ENCODE results near the gene ZNF710. TPM values are rescaled to one million over a fixed set of nuclear protein-coding genes. Genes with fewer than 3 reads are reported as not detected.
A peak's percentile ranks its signal among the peaks of the same experiment; 100 is the strongest.

ZNF710 gene
- total RNA-seq, 1 donor from 2014 or later, result 45.5 TPM

DNA sequence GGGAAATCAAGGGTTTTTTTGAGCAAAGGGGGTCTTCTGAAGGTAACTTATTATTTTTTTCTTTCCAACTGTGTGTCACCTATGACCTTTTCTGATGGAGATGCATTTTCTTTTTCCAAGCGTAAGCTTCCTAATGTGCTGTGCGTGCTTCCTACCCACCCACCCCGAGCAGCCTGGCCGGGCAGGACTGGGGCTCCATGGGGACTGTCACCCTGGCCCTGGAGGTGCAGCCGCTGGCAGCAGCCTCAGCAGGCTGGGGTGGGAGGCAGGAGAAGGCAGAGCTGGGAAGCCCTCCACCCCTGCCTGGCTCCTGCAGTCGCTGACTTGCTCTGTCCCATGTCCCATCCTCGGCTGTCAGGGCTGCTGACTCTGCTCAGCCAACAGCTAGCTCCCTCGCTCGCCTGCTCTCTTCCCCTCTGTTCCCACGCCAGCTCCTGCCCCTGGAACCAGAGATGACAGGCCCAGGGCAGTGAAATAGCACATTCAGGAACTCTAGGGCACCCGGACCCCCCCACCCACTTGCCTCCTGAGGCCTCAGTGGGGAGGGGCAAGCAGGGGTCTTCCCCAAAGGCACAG lies 79.8 kb downstream of the ZNF710 start:
- Mint-ChIP-seq H3K27ac (no peak overlapping the region), H3K27me3 (no peaks in the 10 kb centered on the region), H3K4me3 (no peak overlapping the region), H3K4me1 (peaks cover 11% of the 10 kb centered on the region), H3K9me3 (no peaks in the 10 kb centered on the region), H3K36me3 (ENCODE audit: low read depth) (peaks cover 68% of the 10 kb centered on the region)
- ChIA-PET POLR2A (no interaction called here), CTCF (no interaction called here)
- no peak for DNase-seq
- no peak for ATAC-seq (ENCODE audit: low read depth)
- intact Hi-C loops (cut with micrococcal nuclease), result no loop called here
- TF ChIP-seq, protein P1, sequence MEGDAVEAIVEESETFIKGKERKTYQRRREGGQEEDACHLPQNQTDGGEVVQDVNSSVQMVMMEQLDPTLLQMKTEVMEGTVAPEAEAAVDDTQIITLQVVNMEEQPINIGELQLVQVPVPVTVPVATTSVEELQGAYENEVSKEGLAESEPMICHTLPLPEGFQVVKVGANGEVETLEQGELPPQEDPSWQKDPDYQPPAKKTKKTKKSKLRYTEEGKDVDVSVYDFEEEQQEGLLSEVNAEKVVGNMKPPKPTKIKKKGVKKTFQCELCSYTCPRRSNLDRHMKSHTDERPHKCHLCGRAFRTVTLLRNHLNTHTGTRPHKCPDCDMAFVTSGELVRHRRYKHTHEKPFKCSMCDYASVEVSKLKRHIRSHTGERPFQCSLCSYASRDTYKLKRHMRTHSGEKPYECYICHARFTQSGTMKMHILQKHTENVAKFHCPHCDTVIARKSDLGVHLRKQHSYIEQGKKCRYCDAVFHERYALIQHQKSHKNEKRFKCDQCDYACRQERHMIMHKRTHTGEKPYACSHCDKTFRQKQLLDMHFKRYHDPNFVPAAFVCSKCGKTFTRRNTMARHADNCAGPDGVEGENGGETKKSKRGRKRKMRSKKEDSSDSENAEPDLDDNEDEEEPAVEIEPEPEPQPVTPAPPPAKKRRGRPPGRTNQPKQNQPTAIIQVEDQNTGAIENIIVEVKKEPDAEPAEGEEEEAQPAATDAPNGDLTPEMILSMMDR (IDR thresholded peaks at IDR 0.05), result no peak

DNA sequence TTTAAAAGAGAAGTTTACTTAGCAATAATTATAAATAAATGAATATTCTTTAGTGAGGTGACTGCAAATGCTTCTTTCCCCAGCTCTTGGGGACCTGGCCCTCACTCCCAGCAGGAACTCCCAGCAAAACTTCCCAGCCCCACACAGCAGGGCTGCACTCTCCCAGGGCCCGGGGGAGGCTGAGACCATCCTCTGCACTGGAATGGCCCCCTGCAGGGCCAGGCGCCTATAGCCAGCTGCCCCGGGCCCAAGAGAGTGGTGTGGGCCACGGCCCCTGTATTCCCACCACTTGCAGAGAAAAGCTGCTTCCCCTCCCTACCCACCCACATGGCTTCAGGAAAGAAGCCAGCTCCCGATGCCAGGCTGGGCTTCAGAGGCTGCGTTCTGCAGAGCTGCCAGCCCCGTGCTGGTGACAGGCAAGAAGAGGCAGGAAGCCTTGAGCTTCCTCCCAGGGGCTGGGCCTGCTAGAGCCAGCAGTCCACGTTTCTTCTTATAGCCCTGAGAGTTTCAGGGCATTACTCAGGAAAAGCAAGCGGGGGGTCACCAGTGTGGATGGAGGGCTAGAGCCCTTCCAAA lies 81.1 kb downstream of the ZNF710 start:
- ChIA-PET POLR2A (interaction anchor here (0.7 to 1.4 kb wide), 2 partner anchors 21 to 115 kb away, joined by 4 to 5 read pairs; no protein-coding TSS in a partner anchor), CTCF (interaction anchor here (3.5 to 4.8 kb wide), 2 partner anchors 11 to 183 kb away, joined by 15 to 22 read pairs; no protein-coding TSS in a partner anchor)
- no peaks in the 10 kb centered on the region for H3K27me3 Mint-ChIP-seq
- DNase-seq (no peak), ATAC-seq (ENCODE audit: low read depth) (no peak)
- H3K9me3 Mint-ChIP-seq, result no peaks in the 10 kb centered on the region
- peaks cover 69% of the 10 kb centered on the region for H3K36me3 Mint-ChIP-seq (ENCODE audit: low read depth)
- intact Hi-C loops (cut with micrococcal nuclease), result no loop called here
- no peak overlapping the region for H3K27ac Mint-ChIP-seq
- no peak overlapping the region for H3K4me3 Mint-ChIP-seq
- TF ChIP-seq, protein P1 (IDR thresholded peaks at IDR 0.05), result no peak
- H3K4me1 Mint-ChIP-seq, result peaks cover 15% of the 10 kb centered on the region

DNA sequence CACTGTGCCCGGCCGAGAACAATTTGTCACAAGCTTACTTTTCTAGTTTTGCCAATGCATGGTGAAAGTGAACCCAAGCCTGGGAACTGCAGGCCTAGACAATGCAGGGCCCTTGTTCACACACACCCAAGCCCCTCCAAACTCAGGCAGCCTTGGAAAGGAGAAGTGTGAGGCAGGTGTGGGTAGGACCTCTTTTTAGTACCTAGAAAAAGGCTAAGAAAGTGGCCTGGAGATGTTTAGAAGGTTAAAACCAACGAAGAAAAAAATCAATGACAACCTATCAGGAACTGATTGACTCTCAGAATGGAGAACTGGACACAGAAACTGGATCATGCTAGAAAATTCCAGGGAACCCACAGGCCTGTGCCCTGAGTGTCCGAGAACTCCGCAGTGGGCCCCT lies 82.3 kb downstream of the ZNF710 start:
- CTCF ChIA-PET, result interaction anchor here (2.2 to 4.8 kb wide), 4 partner anchors 12 to 343 kb away, joined by 9 to 26 read pairs (median 18); no protein-coding TSS in a partner anchor
- intact Hi-C loops (cut with micrococcal nuclease), result no loop called here
- POLR2A ChIA-PET, result interaction anchor here (0.6 to 1.4 kb wide), 2 partner anchors 19 to 359 kb away, joined by 4 to 6 read pairs; no protein-coding TSS in a partner anchor

DNA sequence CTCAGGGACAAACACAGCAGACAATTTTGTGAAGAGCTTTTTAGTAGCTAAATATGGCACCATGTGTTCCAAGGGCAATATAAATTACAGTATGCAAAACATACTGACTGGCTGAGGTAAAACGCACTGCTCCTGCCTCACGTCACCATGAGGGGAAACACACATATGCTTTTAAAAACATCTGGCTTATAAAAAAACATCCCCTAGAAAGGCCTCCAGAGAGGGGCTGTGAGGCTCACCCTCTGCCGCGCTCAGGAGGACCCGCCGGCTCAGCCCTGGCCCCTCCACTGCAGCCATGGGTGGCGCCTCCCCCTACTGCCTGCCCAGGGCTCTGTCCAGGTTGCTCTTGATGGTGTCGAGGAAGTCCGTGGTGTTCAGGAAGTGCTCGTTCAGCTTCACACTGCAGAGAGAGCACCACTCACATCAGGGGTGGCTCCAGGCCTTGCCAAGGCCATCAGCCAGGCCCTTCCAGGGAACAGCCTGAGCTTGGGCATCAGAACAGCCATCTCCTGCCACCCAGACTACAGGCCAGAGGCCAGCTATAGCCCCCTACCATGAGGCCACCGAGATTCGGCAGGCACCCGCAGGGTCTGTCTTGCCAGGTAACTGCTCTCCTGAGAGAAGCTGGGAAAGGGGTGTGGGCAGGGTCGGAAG lies 83.0 kb downstream of the ZNF710 start:
- Mint-ChIP-seq H3K27ac (peak overlapping the region; percentile 77), H3K4me3 (no peak overlapping the region), H3K9me3 (no peaks in the 10 kb centered on the region), H3K4me1 (peaks cover 15% of the 10 kb centered on the region), H3K27me3 (no peaks in the 10 kb centered on the region), H3K36me3 (ENCODE audit: low read depth) (peaks cover 72% of the 10 kb centered on the region)
- intact Hi-C loops (cut with micrococcal nuclease), result no loop called here
- no peak for DNase-seq
- ATAC-seq (ENCODE audit: low read depth), result peak; percentile 53
- ChIA-PET POLR2A (interaction anchor here (0.6 to 1.0 kb wide), 2 partner anchors 25 to 190 kb away, joined by 3 read pairs; partner anchors contain the start of gene AP3S2), CTCF (interaction anchor here (2.2 to 4.8 kb wide), 4 partner anchors 13 to 343 kb away, joined by 9 to 26 read pairs (median 18); no protein-coding TSS in a partner anchor)
- TF ChIP-seq, protein P1 (IDR thresholded peaks at IDR 0.05), result no peak

More for the DNA sequence above, 82.3 kb downstream of the ZNF710 start:
- Mint-ChIP-seq H3K27ac (peak overlapping the region; percentile 77), H3K4me3 (no peak overlapping the region), H3K4me1 (peaks cover 15% of the 10 kb centered on the region), H3K36me3 (ENCODE audit: low read depth) (peaks cover 71% of the 10 kb centered on the region), H3K9me3 (no peaks in the 10 kb centered on the region), H3K27me3 (no peaks in the 10 kb centered on the region)
- no peak for DNase-seq
- TF ChIP-seq, protein P1 (IDR thresholded peaks at IDR 0.05), result no peak
- no peak for ATAC-seq (ENCODE audit: low read depth)

All from activated B cell treated with CpG ODN at 0.5 μM for 24 hours (primary cell).